PC-9 (cell line): ENCODE data around the gene NTM. TPM values are rescaled to one million over a fixed set of nuclear protein-coding genes. Genes with fewer than 3 reads are reported as not detected.

Source experiments
- BruUV-seq: library from RNA; stranded (reverse); fragments of 400-500 nt; replicated peaks from 2 replicates; lab custom pipeline; 2021; lab: Mats Ljungman, UMichigan
- CTCF ChIA-PET: fragments of 300-600 bp; sonication (Branson Sonifier 250); formaldehyde crosslinking; loops from one replicate; lab custom pipeline; 2022; ENCODE audit warnings: antibody characterized with exemption; lab: Charles Lee
- POLR2A ChIA-PET: fragments of 300-600 bp; sonication (Branson Sonifier 250); formaldehyde crosslinking; loops from one replicate; lab custom pipeline; 2022; ENCODE audit warnings: antibody characterized with exemption; ENCODE audit not compliant: unreplicated experiment; lab: Charles Lee
- DNase-seq, 2 experiments: peaks; one replicate each; pipeline versions ENCODE4 v3.0.0 to v3.0.0-alpha.2; 2015 to 2022; ENCODE audit warnings: mixed read lengths in 1 of 2
- H2AFZ ChIP-seq: fragments of 200-600 bp; sonication (generic); 2 replicates; pipeline ENCODE4 v1.8.1; 2017; ENCODE audit warnings: antibody characterized with exemption
- H3F3A ChIP-seq: fragments of 200-600 bp; sonication (generic); 2 replicates; pipeline ENCODE4 v1.8.1; 2017; ENCODE audit warnings: antibody characterized with exemption, mild to moderate bottlenecking, low read depth; ENCODE audit not compliant: insufficient read depth
- H3K27ac ChIP-seq: fragments of 200-600 bp; sonication (generic); 2 replicates; pipeline ENCODE4 v1.6.1; 2016; ENCODE audit warnings: mixed run types
- H3K27me3 ChIP-seq: fragments of 200-600 bp; sonication (generic); 2 replicates; pipeline ENCODE4 v1.6.1; 2016; ENCODE audit warnings: low read depth, mixed run types; ENCODE audit not compliant: insufficient read depth
- H3K36me3 ChIP-seq: fragments of 200-600 bp; sonication (generic); 2 replicates; pipeline ENCODE4 v1.6.1; 2016; ENCODE audit warnings: low read depth, mixed run types
- H3K4me1 ChIP-seq: fragments of 200-600 bp; sonication (generic); replicated peaks from 2 replicates; pipeline ENCODE4 v1.6.1; 2016; ENCODE audit warnings: mixed run types; ENCODE audit not compliant: insufficient read depth
- H3K4me2 ChIP-seq: fragments of 200-600 bp; sonication (generic); 2 replicates; pipeline ENCODE4 v1.6.1; 2017; ENCODE audit warnings: mixed run types
- H3K4me3 ChIP-seq: fragments of 200-600 bp; sonication (generic); 2 replicates; pipeline ENCODE4 v1.6.1; 2016; ENCODE audit warnings: mixed run types
- H3K79me2 ChIP-seq: fragments of 200-600 bp; sonication (generic); 2 replicates; pipeline ENCODE4 v1.6.1; 2017; ENCODE audit warnings: low read depth, mixed run types
- H3K9me2 ChIP-seq: fragments of 200-600 bp; sonication (generic); 2 replicates; pipeline ENCODE4 v1.8.1; 2017; ENCODE audit warnings: mild to moderate bottlenecking; ENCODE audit not compliant: insufficient read depth
- H3K9me3 ChIP-seq: fragments of 200-600 bp; sonication (generic); 2 replicates; pipeline ENCODE4 v1.8.1; 2016; ENCODE audit warnings: low read depth; ENCODE audit not compliant: insufficient read depth
- H4K20me1 ChIP-seq: fragments of 200-600 bp; sonication (generic); 2 replicates; pipeline ENCODE4 v1.8.1; 2017; ENCODE audit not compliant: insufficient read depth
- EZH2 ChIP-seq: fragments of 200-600 bp; sonication (generic); IDR thresholded peaks from 2 replicates; pipeline ENCODE4 v1.8.0; 2017; ENCODE audit warnings: antibody characterized with exemption, low read depth
- intact Hi-C: fragments of 100-400 bp; cut with micrococcal nuclease; formaldehyde crosslinking; loops from one replicate; pipeline ENCODE4 v1.10.0; 2022; ENCODE audit not compliant: unreplicated experiment
- total RNA-seq: library from RNA; stranded (reverse); gene quantifications from 2 replicates; pipeline ENCODE4 v1.2.3, GENCODE V29; 2021
- TF ChIP-seq, protein P1 (sequence below): fragments of 200-600 bp; sonication (generic); conservative IDR thresholded peaks from 2 replicates; pipeline ENCODE4 v1.6.1; 2017; ENCODE audit warnings: mixed run types, antibody characterized with exemption, mild to moderate bottlenecking, moderate library complexity

The NTM gene
- total RNA-seq, 1 experiment from 2014 or later, result not detected

GRCh38 chr11:131536159-131536558, 165.7 kb downstream of the NTM start:
- Histone ChIP-seq H3K9me2 (no peaks in the 10 kb centered on the region), H3K9me3 (no peaks in the 10 kb centered on the region), H3K36me3 (no peaks in the 10 kb centered on the region), H3K4me3 (no peak overlapping the region), H3K27ac (no peak overlapping the region), H2AFZ (no peak overlapping the region), H3K4me1 (no peaks in the 10 kb centered on the region), H3K79me2 (no peaks in the 10 kb centered on the region), H3K27me3 (peaks cover 59% of the 10 kb centered on the region), H3F3A (no peaks in the 10 kb centered on the region), H4K20me1 (no peaks in the 10 kb centered on the region; the same call in 1 of the 2 replicates), H3K4me2 (no peak overlapping the region)
- POLR2A ChIA-PET, result no interaction called here
- TF ChIP-seq EZH2, result no peak
- TF ChIP-seq, protein P1, sequence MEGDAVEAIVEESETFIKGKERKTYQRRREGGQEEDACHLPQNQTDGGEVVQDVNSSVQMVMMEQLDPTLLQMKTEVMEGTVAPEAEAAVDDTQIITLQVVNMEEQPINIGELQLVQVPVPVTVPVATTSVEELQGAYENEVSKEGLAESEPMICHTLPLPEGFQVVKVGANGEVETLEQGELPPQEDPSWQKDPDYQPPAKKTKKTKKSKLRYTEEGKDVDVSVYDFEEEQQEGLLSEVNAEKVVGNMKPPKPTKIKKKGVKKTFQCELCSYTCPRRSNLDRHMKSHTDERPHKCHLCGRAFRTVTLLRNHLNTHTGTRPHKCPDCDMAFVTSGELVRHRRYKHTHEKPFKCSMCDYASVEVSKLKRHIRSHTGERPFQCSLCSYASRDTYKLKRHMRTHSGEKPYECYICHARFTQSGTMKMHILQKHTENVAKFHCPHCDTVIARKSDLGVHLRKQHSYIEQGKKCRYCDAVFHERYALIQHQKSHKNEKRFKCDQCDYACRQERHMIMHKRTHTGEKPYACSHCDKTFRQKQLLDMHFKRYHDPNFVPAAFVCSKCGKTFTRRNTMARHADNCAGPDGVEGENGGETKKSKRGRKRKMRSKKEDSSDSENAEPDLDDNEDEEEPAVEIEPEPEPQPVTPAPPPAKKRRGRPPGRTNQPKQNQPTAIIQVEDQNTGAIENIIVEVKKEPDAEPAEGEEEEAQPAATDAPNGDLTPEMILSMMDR, result no peak
- CTCF ChIA-PET, result no interaction called here
- intact Hi-C loops, result no loop called here
- DNase-seq, result no peak
- BruUV-seq, result no TSS peak

DNA sequence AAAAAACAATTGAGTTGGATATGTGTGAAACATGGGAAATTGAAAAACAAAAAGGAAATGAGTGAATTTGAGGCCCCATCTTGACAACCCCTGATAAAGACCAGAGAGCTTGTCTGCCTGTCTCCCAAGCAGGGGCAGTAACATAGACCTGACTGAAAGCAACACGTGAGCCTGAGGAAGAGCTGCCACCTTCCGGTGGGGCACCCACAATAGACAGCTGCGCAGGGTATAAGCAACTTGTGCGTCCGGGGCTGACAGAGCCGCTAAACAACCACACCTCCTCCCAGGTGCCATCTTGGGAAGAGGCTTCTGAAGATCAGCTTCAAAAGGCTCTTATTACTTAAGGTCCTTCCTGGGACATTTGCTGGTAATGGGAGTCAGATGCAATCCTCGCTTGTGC, 166.8 kb downstream of the NTM start:
- BruUV-seq, result no TSS peak
- no peak overlapping the region for H3K27ac ChIP-seq
- no peak overlapping the region for H3K4me3 ChIP-seq
- intact Hi-C loops, result no loop called here
- no peak overlapping the region for H2AFZ ChIP-seq
- no peaks in the 10 kb centered on the region for H3F3A ChIP-seq
- H3K9me3 ChIP-seq, result no peaks in the 10 kb centered on the region
- CTCF ChIA-PET, result no interaction called here
- TF ChIP-seq, protein P1, result no peak
- TF ChIP-seq EZH2, result no peak
- no peak for DNase-seq
- H4K20me1 ChIP-seq, result no peaks in the 10 kb centered on the region; the same call in 1 of the 2 replicates
- H3K79me2 ChIP-seq, result no peaks in the 10 kb centered on the region
- no peaks in the 10 kb centered on the region for H3K36me3 ChIP-seq
- no peaks in the 10 kb centered on the region for H3K4me1 ChIP-seq
- POLR2A ChIA-PET, result no interaction called here
- no peak overlapping the region for H3K4me2 ChIP-seq
- H3K27me3 ChIP-seq, result peaks cover 58% of the 10 kb centered on the region
- no peaks in the 10 kb centered on the region for H3K9me2 ChIP-seq

GRCh38 chr11:131537748-131538147, 167.3 kb downstream of the NTM start:
- Histone ChIP-seq H3K27me3 (peaks cover 52% of the 10 kb centered on the region), H2AFZ (no peak overlapping the region), H3K79me2 (no peaks in the 10 kb centered on the region), H3F3A (no peaks in the 10 kb centered on the region), H3K4me3 (no peak overlapping the region), H4K20me1 (no peaks in the 10 kb centered on the region; the same call in 1 of the 2 replicates), H3K9me3 (no peaks in the 10 kb centered on the region), H3K27ac (no peak overlapping the region), H3K9me2 (no peaks in the 10 kb centered on the region), H3K4me2 (no peak overlapping the region), H3K36me3 (no peaks in the 10 kb centered on the region), H3K4me1 (no peaks in the 10 kb centered on the region)
- no TSS peak for BruUV-seq
- TF ChIP-seq EZH2, result no peak
- TF ChIP-seq, protein P1, result no peak
- intact Hi-C loops, result no loop called here
- CTCF ChIA-PET, result no interaction called here
- no peak for DNase-seq
- POLR2A ChIA-PET, result no interaction called here
